DOHH2 (cell line): ENCODE measurements around the gene SDCCAG8.

Source experiments
- CTCF ChIP-seq: fragments of 200-600 bp; sonication (generic); IDR thresholded peaks from one replicate; pipeline ENCODE4 v1.5.1; 2014; ENCODE audit warnings: antibody characterized with exemption, mild to moderate bottlenecking, low read depth, low read length; ENCODE audit not compliant: poor library complexity, severe bottlenecking
- EZH2phosphoT487 ChIP-seq: fragments of 200-600 bp; sonication (generic); IDR thresholded peaks from 2 replicates; pipeline ENCODE4 v1.6.1; 2017; ENCODE audit warnings: borderline replicate concordance, mild to moderate bottlenecking, antibody characterized with exemption, low read length, moderate library complexity, mixed read lengths

GRCh38 chr1:243246916-243247315 is 8.9 kb upstream of the SDCCAG8 start:
- TF ChIP-seq CTCF (no peak), EZH2phosphoT487 (no peak)
